ENCODE results near the gene ZNF579. TPM values are rescaled to one million over a fixed set of nuclear protein-coding genes. Genes with fewer than 3 reads are reported as not detected.
A peak's percentile ranks its signal among the peaks of the same experiment; 100 is the strongest.

ZNF579 gene
- total RNA-seq, 1 experiment from 2014 or later: 13.5 TPM

DNA sequence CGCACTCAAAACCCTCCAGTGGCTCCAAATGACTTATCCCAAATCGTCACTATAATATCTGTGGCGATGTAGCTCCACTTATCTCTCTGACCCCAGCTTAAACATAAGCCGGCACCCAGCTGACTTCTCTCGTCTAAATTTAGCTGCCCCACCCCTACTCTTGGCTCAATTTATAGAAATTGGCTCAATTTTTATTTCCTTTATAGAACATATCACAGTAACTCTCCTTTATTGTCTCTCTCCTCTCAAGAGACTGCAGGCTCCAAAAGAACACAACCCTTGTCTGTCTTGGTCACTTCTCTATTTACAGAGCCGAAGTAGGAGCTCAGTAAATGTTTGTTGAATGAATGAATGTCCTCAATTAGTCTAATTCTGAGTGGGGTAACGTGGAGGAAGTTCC lies 42.9 kb upstream of the ZNF579 start:
- Histone ChIP-seq H4K20me1 (ENCODE audit: low read length) (peaks cover 4% of the 10 kb centered on the region; the same call in 1 of the 2 replicates), H3K27ac (ENCODE audit: low read length) (no peak overlapping the region), H3K4me1 (ENCODE audit: insufficient read depth, low read length) (peaks cover 10% of the 10 kb centered on the region), H3K9ac (ENCODE audit: low read length) (no peak overlapping the region), H2AFZ (ENCODE audit: low read length) (no peak overlapping the region), H3K9me2 (replicated peaks; ENCODE audit: low read length) (no peaks in the 10 kb centered on the region), H3K27me3 (ENCODE audit: low read length) (no peaks in the 10 kb centered on the region), H3K9me3 (ENCODE audit: low read length) (no peaks in the 10 kb centered on the region), H3F3A (ENCODE audit: low read length, unreplicated experiment) (no peaks in the 10 kb centered on the region), H3K36me3 (ENCODE audit: low read depth, low read length) (no peaks in the 10 kb centered on the region), H3K79me2 (ENCODE audit: low read length) (peaks cover 8% of the 10 kb centered on the region), H3K4me3 (ENCODE audit: low read length) (peak overlapping the region; percentile 54), H3K4me2 (ENCODE audit: low read length) (peak overlapping the region; percentile 58)
- ATAC-seq (no peak), DNase-seq (no peak)
- TF ChIP-seq EZH2 (IDR thresholded peaks at IDR 0.05; ENCODE audit: low read length, unreplicated experiment): no peak
- no peak for TF ChIP-seq CTCF (conservative IDR thresholded peaks at IDR 0.05; ENCODE audit: low read depth, low read length)
- no peak for TF ChIP-seq EZH2phosphoT487 (IDR thresholded peaks at IDR 0.05; ENCODE audit: borderline replicate concordance, low read length)
- CTCF ChIA-PET: interaction anchor here (0.8 to 1.0 kb wide), 2 partner anchors 17 to 19 kb away, joined by 4 read pairs; no protein-coding TSS in a partner anchor
- TSS peak; percentile 45 for BruUV-seq (replicated peaks)
- intact Hi-C loops (cut with micrococcal nuclease): no loop called here
- POLR2A ChIA-PET (ENCODE audit: unreplicated experiment): interaction anchor here (0.6 to 1.2 kb wide), 2 partner anchors 31 to 173 kb away, joined by 6 to 9 read pairs; partner anchors contain the start of gene U2AF2

GRCh38 chr19:55623130-55623529 lies 42.5 kb upstream of the ZNF579 start:
- no peak for TF ChIP-seq EZH2 (IDR thresholded peaks at IDR 0.05; ENCODE audit: low read length, unreplicated experiment)
- no peak for TF ChIP-seq CTCF (conservative IDR thresholded peaks at IDR 0.05; ENCODE audit: low read depth, low read length)
- no peak for TF ChIP-seq EZH2phosphoT487 (IDR thresholded peaks at IDR 0.05; ENCODE audit: borderline replicate concordance, low read length)
- intact Hi-C loops (cut with micrococcal nuclease): no loop called here
- Histone ChIP-seq H4K20me1 (ENCODE audit: low read length) (peaks cover 4% of the 10 kb centered on the region; the same call in 1 of the 2 replicates), H3K79me2 (ENCODE audit: low read length) (peaks cover 8% of the 10 kb centered on the region), H3K4me1 (ENCODE audit: insufficient read depth, low read length) (peaks cover 10% of the 10 kb centered on the region), H3K9me3 (ENCODE audit: low read length) (no peaks in the 10 kb centered on the region), H3K9ac (ENCODE audit: low read length) (no peak overlapping the region), H3F3A (ENCODE audit: low read length, unreplicated experiment) (no peaks in the 10 kb centered on the region), H3K4me2 (ENCODE audit: low read length) (no peak overlapping the region), H3K36me3 (ENCODE audit: low read depth, low read length) (no peaks in the 10 kb centered on the region), H3K27me3 (ENCODE audit: low read length) (no peaks in the 10 kb centered on the region), H3K9me2 (replicated peaks; ENCODE audit: low read length) (no peaks in the 10 kb centered on the region), H3K27ac (ENCODE audit: low read length) (no peak overlapping the region), H3K4me3 (ENCODE audit: low read length) (no peak overlapping the region), H2AFZ (ENCODE audit: low read length) (no peak overlapping the region)
- CTCF ChIA-PET: interaction anchor here (0.7 kb wide), 1 partner anchor 17 kb away, joined by 3 read pairs; the partner anchor contains the start of gene ZNF865
- POLR2A ChIA-PET (ENCODE audit: unreplicated experiment): interaction anchor here (0.6 kb wide), 1 partner anchor 172 kb away, joined by 9 read pairs; no protein-coding TSS in a partner anchor
- ATAC-seq (no peak), DNase-seq (no peak)
- no TSS peak for BruUV-seq (replicated peaks)

- peaks cover 8% of the 10 kb centered on the region for H3K79me2 ChIP-seq (ENCODE audit: low read length)
- no peak for TF ChIP-seq CTCF (conservative IDR thresholded peaks at IDR 0.05; ENCODE audit: low read depth, low read length)
- TF ChIP-seq EZH2phosphoT487 (IDR thresholded peaks at IDR 0.05; ENCODE audit: borderline replicate concordance, low read length): no peak
- TF ChIP-seq EZH2 (IDR thresholded peaks at IDR 0.05; ENCODE audit: low read length, unreplicated experiment): no peak
- ATAC-seq (no peak), DNase-seq (no peak)
- BruUV-seq (replicated peaks): no TSS peak
- no peak overlapping the region for H2AFZ ChIP-seq (ENCODE audit: low read length)
- CTCF ChIA-PET: interaction anchor here (0.7 kb wide), 1 partner anchor 17 kb away, joined by 3 read pairs; the partner anchor contains the start of gene ZNF865
- H3K4me3 ChIP-seq (ENCODE audit: low read length): no peak overlapping the region
- H3K27me3 ChIP-seq (ENCODE audit: low read length): no peaks in the 10 kb centered on the region
- no peaks in the 10 kb centered on the region for H3K36me3 ChIP-seq (ENCODE audit: low read depth, low read length)
- H3K4me1 ChIP-seq (ENCODE audit: insufficient read depth, low read length): peaks cover 10% of the 10 kb centered on the region
- POLR2A ChIA-PET (ENCODE audit: unreplicated experiment): no interaction called here
- H3K27ac ChIP-seq (ENCODE audit: low read length): no peak overlapping the region
- H3F3A ChIP-seq (ENCODE audit: low read length, unreplicated experiment): no peaks in the 10 kb centered on the region
- intact Hi-C loops (cut with micrococcal nuclease): no loop called here
- peaks cover 4% of the 10 kb centered on the region; the same call in 1 of the 2 replicates for H4K20me1 ChIP-seq (ENCODE audit: low read length)
- no peaks in the 10 kb centered on the region for H3K9me3 ChIP-seq (ENCODE audit: low read length)
- no peak overlapping the region for H3K4me2 ChIP-seq (ENCODE audit: low read length)
- H3K9me2 ChIP-seq (replicated peaks; ENCODE audit: low read length): no peaks in the 10 kb centered on the region
- H3K9ac ChIP-seq (ENCODE audit: low read length): no peak overlapping the region
These were observed 41.8 kb upstream of the ZNF579 start for GRCh38 chr19:55622242-55622969.
